Kidney epithelial cell (primary cell): ENCODE data around the gene NFIB. TPM values are rescaled to one million over a fixed set of nuclear protein-coding genes. Genes with fewer than 3 reads are reported as not detected.

ENCODE experiments used
- DNase-seq: peaks from one replicate; pipeline ENCODE4 v3.0.0-alpha.2; 2010; ENCODE audit warnings: low read depth
- H3K27me3 ChIP-seq: 2 replicates; pipeline ENCODE4 v1.6.0; 2011; ENCODE audit warnings: low read length; ENCODE audit not compliant: control insufficient read depth, insufficient read depth
- H3K36me3 ChIP-seq: 2 replicates; pipeline ENCODE4 v1.5.1; 2011; ENCODE audit warnings: low read length; ENCODE audit not compliant: control insufficient read depth, insufficient read depth
- H3K4me3 ChIP-seq: 2 replicates; pipeline ENCODE4 v1.5.1; 2011; ENCODE audit warnings: low read depth, mild to moderate bottlenecking, control low read depth, low read length
- total RNA-seq: library from RNA; depleted of rRNA; stranded (reverse); fragments of >200 nt; gene quantifications from 2 replicates; pipeline ENCODE4 v1.2.3, GENCODE V29; 2015
- TF ChIP-seq, protein P1 (sequence below): IDR thresholded peaks from 2 replicates; pipeline ENCODE4 v1.5.1; 2011; ENCODE audit warnings: mild to moderate bottlenecking, moderate library complexity, low read length, control low read depth, inconsistent platforms; ENCODE audit not compliant: insufficient read depth, poor library complexity, severe bottlenecking

The NFIB gene
- total RNA-seq, 1 donor from 2014 or later = 3.3 TPM

DNA sequence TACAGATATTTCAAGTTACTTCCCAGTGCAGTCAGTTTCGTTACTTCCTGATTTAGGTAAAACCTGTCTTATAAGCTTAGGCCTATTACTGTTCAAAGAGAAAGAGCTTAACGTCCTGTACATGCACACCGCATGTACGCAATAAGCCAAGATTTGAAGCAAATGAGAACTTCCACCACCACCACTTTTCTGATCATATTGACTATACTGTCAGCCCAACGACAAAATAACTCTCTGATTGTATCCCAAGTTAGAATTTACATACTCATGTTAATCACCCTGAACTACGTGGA is 5.1 kb downstream of the NFIB start:
- no peaks in the 10 kb centered on the region for H3K36me3 ChIP-seq
- peaks cover 2% of the 10 kb centered on the region for H3K27me3 ChIP-seq
- DNase-seq = no peak
- TF ChIP-seq, protein P1, sequence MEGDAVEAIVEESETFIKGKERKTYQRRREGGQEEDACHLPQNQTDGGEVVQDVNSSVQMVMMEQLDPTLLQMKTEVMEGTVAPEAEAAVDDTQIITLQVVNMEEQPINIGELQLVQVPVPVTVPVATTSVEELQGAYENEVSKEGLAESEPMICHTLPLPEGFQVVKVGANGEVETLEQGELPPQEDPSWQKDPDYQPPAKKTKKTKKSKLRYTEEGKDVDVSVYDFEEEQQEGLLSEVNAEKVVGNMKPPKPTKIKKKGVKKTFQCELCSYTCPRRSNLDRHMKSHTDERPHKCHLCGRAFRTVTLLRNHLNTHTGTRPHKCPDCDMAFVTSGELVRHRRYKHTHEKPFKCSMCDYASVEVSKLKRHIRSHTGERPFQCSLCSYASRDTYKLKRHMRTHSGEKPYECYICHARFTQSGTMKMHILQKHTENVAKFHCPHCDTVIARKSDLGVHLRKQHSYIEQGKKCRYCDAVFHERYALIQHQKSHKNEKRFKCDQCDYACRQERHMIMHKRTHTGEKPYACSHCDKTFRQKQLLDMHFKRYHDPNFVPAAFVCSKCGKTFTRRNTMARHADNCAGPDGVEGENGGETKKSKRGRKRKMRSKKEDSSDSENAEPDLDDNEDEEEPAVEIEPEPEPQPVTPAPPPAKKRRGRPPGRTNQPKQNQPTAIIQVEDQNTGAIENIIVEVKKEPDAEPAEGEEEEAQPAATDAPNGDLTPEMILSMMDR = no peak
- no peak overlapping the region for H3K4me3 ChIP-seq

DNA sequence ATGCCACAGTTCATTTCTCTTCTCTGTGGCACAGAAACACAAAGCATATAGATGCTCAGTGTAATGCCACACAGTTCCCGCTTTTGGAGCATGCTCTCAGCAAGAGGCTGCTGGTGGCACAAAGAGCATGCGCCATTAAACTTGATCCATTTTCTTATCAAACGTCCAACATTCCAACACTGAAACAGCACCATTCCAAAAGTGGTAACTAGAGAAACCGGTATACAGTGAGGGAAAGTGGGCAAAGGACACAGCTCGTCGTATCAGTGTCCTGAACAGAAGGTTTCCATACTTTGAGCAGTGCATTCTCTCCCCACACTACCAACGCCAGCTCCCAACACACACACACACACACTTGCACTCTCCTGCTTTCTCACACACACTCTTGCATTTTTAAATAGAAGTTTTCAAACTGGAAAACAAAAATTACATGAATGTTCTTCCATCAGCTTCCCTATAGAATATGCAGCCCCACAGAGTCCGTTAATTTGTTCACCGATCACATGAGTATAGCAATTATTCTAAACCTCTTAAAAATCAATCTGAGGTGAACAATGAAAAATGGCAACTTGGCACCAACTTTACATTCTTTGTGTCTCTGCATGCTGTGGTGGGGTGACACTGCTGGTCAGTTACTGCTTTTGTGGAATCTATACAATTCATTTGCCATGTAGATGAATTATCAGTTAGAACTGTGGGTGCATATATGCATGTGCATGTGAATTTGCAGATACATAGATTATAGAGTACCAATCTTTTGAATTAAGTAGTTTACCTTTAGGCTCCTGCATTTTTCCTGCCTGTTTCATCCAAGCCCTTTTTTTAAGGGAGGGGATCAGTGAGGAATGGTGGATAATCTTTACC is 5.7 kb downstream of the NFIB start:
- Histone ChIP-seq H3K36me3 (no peaks in the 10 kb centered on the region), H3K4me3 (no peak overlapping the region), H3K27me3 (no peaks in the 10 kb centered on the region)
- no peak for DNase-seq
- TF ChIP-seq, protein P1 = no peak

DNA sequence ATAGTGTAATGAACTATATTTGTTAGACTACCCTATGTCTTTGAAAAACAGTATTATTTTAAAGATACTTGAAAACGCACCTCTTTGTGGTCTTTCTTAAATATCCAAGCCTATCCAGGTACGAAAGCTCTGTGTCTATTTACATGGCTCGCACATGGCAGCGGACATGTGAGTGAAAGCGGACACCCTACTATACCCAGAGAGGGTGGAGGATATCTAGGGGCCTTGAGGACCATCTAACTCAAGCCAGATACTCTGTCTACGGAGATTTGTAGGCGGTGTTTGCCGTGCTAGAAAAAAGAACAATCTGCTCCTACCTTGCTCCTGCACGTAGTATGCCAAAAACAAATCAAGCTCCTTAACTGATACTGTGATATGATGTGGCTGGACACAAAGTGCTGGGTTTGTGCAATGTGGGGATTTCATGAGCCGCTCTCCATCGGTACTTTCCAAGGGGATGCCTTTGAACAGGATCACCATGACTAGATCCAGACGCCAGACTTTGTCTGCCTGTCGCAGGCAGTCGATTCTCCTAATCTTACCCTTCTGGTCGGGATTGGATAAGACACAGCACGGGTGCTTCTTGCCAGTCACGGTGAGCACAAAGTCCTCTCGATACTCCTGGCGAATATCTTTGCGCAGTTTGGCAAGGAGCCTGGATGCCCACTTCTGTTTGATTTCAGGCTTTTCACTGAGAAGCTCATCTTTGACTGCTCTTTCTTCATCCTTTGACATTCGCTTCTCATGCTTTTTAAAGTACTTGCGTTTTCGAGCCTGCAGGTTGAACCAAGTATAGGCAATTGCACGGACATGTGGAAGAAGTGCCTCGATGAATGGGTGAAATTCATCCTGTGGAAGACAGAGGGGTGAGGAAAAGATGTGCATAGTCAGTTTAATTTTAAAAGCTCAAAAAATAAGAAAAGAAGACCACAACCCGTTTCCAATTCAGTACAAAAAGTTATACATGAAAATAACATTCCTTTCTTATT is 7.0 kb downstream of the NFIB start:
- no peaks in the 10 kb centered on the region for H3K36me3 ChIP-seq
- TF ChIP-seq, protein P1 = no peak
- no peak overlapping the region for H3K4me3 ChIP-seq
- DNase-seq = no peak
- no peaks in the 10 kb centered on the region for H3K27me3 ChIP-seq

DNA sequence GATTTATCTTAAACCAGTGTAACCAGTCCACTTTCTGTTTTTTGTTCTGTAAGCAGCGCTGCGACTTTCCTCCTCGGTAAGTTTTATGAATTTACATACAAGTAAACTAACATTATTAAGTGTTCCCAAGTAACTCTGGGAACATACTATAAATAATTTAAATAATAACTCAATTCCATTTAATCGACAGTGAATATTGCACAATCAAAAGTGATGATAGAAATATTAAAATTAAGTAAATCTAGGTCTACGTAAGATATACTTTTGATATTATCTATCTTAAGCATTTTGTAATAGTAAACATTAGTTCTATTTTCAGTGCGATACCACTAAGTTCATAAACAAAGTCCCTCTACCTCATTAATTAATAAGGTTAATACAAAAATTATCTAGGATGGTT is 7.8 kb downstream of the NFIB start:
- H3K36me3 ChIP-seq = no peaks in the 10 kb centered on the region
- no peak overlapping the region for H3K4me3 ChIP-seq
- no peaks in the 10 kb centered on the region for H3K27me3 ChIP-seq
- TF ChIP-seq, protein P1 = no peak
- no peak for DNase-seq

DNA sequence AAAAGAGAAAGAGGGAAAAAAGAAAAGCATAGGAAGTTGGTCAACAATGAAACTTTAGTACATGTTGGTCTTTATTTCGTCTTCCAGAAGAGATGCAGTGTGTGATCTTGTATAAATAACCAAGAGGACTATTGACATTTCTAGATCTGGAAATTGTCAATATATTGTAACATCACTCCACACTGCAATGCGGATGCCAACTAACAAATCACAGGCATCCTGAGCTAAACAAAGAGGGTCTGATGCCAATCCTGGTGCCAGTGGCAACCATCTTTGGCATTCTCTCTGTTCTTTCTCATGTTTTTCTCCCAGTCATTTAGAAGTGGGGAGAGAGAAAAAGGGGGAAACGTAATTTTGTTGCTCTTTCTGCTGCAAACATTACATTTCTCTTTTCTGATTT is 9.7 kb downstream of the NFIB start:
- H3K36me3 ChIP-seq = no peaks in the 10 kb centered on the region
- DNase-seq = no peak
- H3K27me3 ChIP-seq = no peaks in the 10 kb centered on the region
- TF ChIP-seq, protein P1 = no peak
- no peak overlapping the region for H3K4me3 ChIP-seq
